OCI-LY3 (cell line): ENCODE data around the gene SUCLG2.

Experiments
- H2AFZ ChIP-seq: fragments of 200-600, 300-600 bp; shearing (Covaris generic); 2 replicates; pipeline ENCODE4 v1.6.0; 2014; ENCODE audit warnings: antibody characterized with exemption, low read depth, low read length
- H3K27ac ChIP-seq: fragments of 200-600, 300-600 bp; sonication (generic); 2 replicates; pipeline ENCODE4 v1.5.1; 2014; ENCODE audit warnings: mild to moderate bottlenecking, low read length, moderate library complexity, mixed read lengths
- H3K27me3 ChIP-seq: fragments of 200-600, 300-600 bp; sonication (generic); 2 replicates; pipeline ENCODE4 v1.6.1; 2014; ENCODE audit warnings: low read depth, low read length, mixed read lengths
- H3K36me3 ChIP-seq: fragments of 200-600, 300-600 bp; sonication (generic); replicated peaks from 2 replicates; pipeline ENCODE3; 2014; ENCODE audit warnings: low read depth, low read length, mixed read lengths
- H3K4me1 ChIP-seq: fragments of 300-600, 200-600 bp; sonication (generic); 2 replicates; pipeline ENCODE4 v1.6.1; 2014; ENCODE audit warnings: low read length, mixed read lengths
- H3K4me2 ChIP-seq: fragments of 200-600, 300-600 bp; sonication (generic); 2 replicates; pipeline ENCODE4 v1.6.1; 2014; ENCODE audit warnings: low read length, mixed read lengths
- H3K4me3 ChIP-seq: fragments of 300-600, 200-600 bp; sonication (generic); 2 replicates; pipeline ENCODE4 v1.5.1; 2014; ENCODE audit warnings: antibody characterized with exemption, mild to moderate bottlenecking, low read length, moderate library complexity
- H3K79me2 ChIP-seq: fragments of 300-600, 200-600 bp; shearing (Covaris generic); 2 replicates; pipeline ENCODE4 v1.6.1; 2014; ENCODE audit warnings: mild to moderate bottlenecking, low read length, mixed read lengths
- H3K9ac ChIP-seq: fragments of 300-600, 200-600 bp; shearing (Covaris generic); 2 replicates; pipeline ENCODE4 v1.6.0; 2014; ENCODE audit warnings: mild to moderate bottlenecking, low read length, moderate library complexity
- H3K9me3 ChIP-seq: fragments of 200-600, 300-600 bp; shearing (Covaris generic); 2 replicates; pipeline ENCODE4 v1.6.1; 2014; ENCODE audit warnings: low read length, mixed read lengths; ENCODE audit not compliant: insufficient read depth
- H4K20me1 ChIP-seq: fragments of 200-600, 300-600 bp; sonication (generic); 2 replicates; pipeline ENCODE4 v1.6.1; 2016; ENCODE audit warnings: low read length, mixed read lengths; ENCODE audit not compliant: insufficient read depth
- EZH2phosphoT487 ChIP-seq: fragments of 200-600 bp; shearing (Covaris generic); IDR thresholded peaks from 2 replicates; pipeline ENCODE4 v1.6.1; 2018; ENCODE audit warnings: antibody characterized with exemption, mixed run types, low read depth
- TF ChIP-seq, protein P1 (sequence below): fragments of 200-600, 300-600 bp; sonication (generic); IDR thresholded peaks from 2 replicates; pipeline ENCODE4 v1.5.1; 2014; ENCODE audit warnings: antibody characterized with exemption, low read length, low read depth

Gene SUCLG2

DNA sequence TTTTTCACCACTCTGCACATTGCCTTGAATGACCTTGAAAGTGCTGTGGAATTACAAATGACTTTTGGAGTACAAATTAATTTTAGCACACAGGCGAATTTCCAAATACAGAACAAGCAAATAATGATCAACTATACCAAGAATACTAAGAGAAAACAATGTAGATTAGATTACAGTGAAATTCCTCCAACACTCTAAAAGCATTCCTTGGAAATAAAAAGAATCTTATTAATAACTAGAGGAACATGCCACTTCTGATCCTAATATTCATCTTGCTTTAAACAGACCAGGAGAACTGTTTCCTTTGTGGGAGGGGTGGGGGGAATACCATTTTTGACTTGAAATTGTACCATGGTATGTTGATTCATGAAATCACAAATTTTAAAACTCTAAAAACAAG lies 167.5 kb downstream of the SUCLG2 start:
- no peak overlapping the region for H3K4me2 ChIP-seq
- no peak overlapping the region for H3K27ac ChIP-seq
- no peaks in the 10 kb centered on the region for H3K4me1 ChIP-seq
- no peaks in the 10 kb centered on the region for H3K79me2 ChIP-seq
- no peak overlapping the region for H2AFZ ChIP-seq
- H3K36me3 ChIP-seq: peaks cover 7% of the 10 kb centered on the region
- no peaks in the 10 kb centered on the region for H3K9me3 ChIP-seq
- TF ChIP-seq, protein P1, sequence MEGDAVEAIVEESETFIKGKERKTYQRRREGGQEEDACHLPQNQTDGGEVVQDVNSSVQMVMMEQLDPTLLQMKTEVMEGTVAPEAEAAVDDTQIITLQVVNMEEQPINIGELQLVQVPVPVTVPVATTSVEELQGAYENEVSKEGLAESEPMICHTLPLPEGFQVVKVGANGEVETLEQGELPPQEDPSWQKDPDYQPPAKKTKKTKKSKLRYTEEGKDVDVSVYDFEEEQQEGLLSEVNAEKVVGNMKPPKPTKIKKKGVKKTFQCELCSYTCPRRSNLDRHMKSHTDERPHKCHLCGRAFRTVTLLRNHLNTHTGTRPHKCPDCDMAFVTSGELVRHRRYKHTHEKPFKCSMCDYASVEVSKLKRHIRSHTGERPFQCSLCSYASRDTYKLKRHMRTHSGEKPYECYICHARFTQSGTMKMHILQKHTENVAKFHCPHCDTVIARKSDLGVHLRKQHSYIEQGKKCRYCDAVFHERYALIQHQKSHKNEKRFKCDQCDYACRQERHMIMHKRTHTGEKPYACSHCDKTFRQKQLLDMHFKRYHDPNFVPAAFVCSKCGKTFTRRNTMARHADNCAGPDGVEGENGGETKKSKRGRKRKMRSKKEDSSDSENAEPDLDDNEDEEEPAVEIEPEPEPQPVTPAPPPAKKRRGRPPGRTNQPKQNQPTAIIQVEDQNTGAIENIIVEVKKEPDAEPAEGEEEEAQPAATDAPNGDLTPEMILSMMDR: no peak
- TF ChIP-seq EZH2phosphoT487: no peak
- H3K4me3 ChIP-seq: no peak overlapping the region
- H3K9ac ChIP-seq: no peak overlapping the region
- no peaks in the 10 kb centered on the region; the same call in 1 of the 2 replicates for H4K20me1 ChIP-seq
- H3K27me3 ChIP-seq: no peaks in the 10 kb centered on the region

DNA sequence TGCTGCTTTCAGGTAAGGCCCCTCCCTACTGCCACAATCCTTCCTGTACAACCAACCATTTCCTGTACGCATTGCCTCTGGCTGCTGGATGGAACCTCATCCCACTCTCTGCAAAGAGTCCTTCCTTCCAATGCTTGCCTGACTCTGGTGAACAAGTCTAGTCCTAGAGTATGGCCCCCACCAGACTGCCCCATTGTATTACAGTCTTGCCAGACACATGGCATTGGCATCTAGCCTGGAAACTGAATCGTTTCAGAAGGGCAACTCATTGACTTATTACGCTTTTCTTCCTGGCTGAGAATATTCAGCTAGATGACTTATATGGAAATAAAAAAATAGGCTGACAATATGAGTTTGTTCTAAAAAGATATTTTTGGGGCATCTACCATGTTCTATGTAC lies 170.3 kb downstream of the SUCLG2 start:
- H3K4me1 ChIP-seq: no peaks in the 10 kb centered on the region
- H4K20me1 ChIP-seq: no peaks in the 10 kb centered on the region; the same call in 1 of the 2 replicates

DNA sequence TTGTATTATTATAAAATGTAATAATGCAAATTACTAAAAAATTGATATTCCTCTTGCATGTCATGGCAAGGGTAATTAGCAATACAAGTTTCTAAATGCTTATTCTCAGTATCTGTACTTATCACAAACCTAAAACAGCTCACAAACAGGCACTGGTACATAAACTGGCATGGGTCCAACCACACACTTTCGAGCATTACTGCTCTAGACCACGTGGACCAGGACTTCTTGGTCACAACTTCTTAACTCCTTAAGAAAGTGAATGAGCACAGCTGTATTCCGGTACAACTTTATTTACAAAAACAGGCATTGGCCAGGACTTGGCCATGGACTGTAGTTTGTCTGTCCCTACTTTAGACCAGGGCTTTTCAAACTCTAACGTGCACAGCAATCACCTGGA lies 173.3 kb downstream of the SUCLG2 start:
- H3K79me2 ChIP-seq: no peaks in the 10 kb centered on the region

More for the DNA sequence above, 170.3 kb downstream of the SUCLG2 start:
- Histone ChIP-seq H3K4me3 (no peak overlapping the region), H2AFZ (no peak overlapping the region), H3K9me3 (no peaks in the 10 kb centered on the region), H3K27ac (no peak overlapping the region), H3K79me2 (no peaks in the 10 kb centered on the region), H3K9ac (no peak overlapping the region), H3K27me3 (no peaks in the 10 kb centered on the region), H3K4me2 (no peak overlapping the region), H3K36me3 (peaks cover 6% of the 10 kb centered on the region)
- TF ChIP-seq EZH2phosphoT487: no peak
- TF ChIP-seq, protein P1: no peak

DNA sequence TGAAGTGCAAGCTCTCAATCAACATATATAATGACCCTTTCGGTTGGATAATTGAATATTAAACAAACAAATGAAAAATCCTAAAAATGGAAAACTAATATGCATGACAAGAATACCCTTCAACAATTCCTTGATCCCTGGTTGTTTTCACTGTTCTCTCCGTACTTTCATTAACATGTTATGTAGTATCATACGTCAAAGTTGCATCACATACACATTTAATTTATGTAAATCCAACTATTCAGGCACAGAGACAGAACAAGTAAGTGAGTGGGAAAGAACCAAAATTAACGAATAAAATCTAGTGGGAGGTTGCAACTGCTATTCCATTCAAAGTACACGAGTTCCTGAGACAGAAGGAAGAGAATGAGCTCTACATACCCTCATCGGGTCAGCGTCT lies 176.0 kb downstream of the SUCLG2 start:
- H2AFZ ChIP-seq: no peak overlapping the region
- TF ChIP-seq, protein P1: no peak
- TF ChIP-seq EZH2phosphoT487: no peak

More for the DNA sequence above, 173.3 kb downstream of the SUCLG2 start:
- no peak overlapping the region for H3K4me2 ChIP-seq
- no peaks in the 10 kb centered on the region for H3K9me3 ChIP-seq
- H2AFZ ChIP-seq: no peak overlapping the region
- no peak overlapping the region for H3K27ac ChIP-seq
- no peak for TF ChIP-seq EZH2phosphoT487
- TF ChIP-seq, protein P1: no peak
- H4K20me1 ChIP-seq: 0 out of 2 replicates have a peak, but pooled peaks cover 5% of the 10 kb centered on the region
- no peak overlapping the region for H3K9ac ChIP-seq
- no peak overlapping the region for H3K4me3 ChIP-seq
- H3K36me3 ChIP-seq: peaks cover 6% of the 10 kb centered on the region
- peaks cover 8% of the 10 kb centered on the region for H3K4me1 ChIP-seq
- H3K27me3 ChIP-seq: no peaks in the 10 kb centered on the region

More for the DNA sequence above, 176.0 kb downstream of the SUCLG2 start:
- no peak overlapping the region for H3K27ac ChIP-seq
- H3K4me3 ChIP-seq: no peak overlapping the region
- no peak overlapping the region for H3K4me2 ChIP-seq
- H3K36me3 ChIP-seq: peaks cover 6% of the 10 kb centered on the region
- peaks cover 8% of the 10 kb centered on the region for H3K4me1 ChIP-seq
- H4K20me1 ChIP-seq: 0 out of 2 replicates have a peak, but pooled peaks cover 5% of the 10 kb centered on the region
- no peaks in the 10 kb centered on the region for H3K79me2 ChIP-seq
- no peaks in the 10 kb centered on the region for H3K27me3 ChIP-seq
- no peak overlapping the region for H3K9ac ChIP-seq
- no peaks in the 10 kb centered on the region for H3K9me3 ChIP-seq
